GM21619 (cell line): ENCODE data around the gene CTNNA3.
"Not testable (repeated sequence)": the region's sequence is repeated elsewhere in the genome, so short reads cannot be mapped to it uniquely, and the experiment has no call there.

Experiments
- ATAC-seq: cut with Tn5 transposase; IDR thresholded peaks from one replicate; pipeline ENCODE4 v1.9.1; 2021; ENCODE audit not compliant: unreplicated experiment

The CTNNA3 gene

DNA sequence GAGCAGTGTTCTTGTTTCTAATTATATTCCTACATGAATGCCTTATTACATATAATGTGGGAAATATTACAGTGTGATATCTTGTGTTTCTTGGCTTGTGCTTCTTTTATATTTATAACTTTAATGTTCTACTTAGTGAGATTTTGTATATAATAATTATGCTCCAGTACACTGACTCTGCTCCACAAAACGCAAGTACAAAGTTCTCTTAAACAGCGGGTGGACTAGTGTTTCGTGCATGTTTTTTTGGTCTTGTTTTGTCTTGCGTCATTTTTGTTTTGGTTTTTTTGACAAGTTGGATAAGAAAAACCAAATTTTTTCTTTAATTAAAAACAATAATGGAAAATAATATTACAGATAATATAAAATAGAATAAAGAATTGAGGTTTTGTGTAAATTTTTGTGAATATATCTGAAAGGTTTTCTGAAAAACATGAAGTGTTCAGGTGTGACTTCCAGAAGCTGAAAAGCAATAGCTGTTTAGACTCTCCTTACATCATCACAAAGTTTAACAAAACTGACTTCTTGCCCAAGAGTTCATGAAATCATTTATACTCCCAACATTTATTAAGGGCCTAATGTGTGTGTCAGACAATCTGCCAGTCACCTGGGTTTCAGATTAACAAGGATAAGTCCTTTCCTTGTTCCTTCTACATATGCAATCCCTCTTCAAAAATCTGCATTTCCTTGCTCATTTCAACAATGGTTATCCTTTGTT, 438.4 kb downstream of the CTNNA3 start:
- ATAC-seq = no peak

DNA sequence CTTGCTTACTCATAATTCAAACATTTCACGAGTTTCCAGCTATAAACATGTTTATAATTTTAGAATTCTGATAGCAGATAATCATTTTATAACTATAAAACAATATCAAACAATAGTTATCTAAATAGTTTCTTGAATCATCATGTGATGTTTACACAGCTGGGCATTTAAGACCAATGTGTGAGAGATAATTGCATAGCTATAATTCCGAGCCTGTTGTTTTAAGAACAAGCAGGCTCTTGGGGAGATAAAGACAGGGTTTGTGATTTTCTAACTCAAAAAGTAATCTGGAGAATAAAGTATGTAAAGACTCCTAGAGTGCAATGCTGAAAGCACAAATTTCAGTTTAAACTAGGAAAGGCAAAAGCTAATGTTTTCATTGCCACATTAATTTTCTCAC, 439.0 kb downstream of the CTNNA3 start:
- no peak for ATAC-seq

DNA sequence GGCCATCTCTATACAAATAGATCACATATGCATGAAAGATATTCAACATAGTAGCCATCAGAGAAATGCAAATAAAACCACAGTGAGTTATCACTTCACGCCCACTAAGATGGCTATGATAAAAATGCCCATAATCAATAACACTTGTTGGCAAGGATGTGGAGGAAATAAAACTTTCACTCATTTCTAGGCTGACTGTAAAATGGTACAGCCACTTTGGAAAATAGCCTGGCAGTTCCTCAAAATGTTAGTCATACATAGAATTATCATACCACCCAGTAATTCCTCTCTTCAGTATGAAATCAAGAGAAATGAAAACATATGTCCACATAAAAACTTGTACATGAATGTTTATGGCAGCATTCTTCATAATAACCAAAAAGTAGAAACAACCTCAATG, 445.3 kb downstream of the CTNNA3 start:
- no peak for ATAC-seq

DNA sequence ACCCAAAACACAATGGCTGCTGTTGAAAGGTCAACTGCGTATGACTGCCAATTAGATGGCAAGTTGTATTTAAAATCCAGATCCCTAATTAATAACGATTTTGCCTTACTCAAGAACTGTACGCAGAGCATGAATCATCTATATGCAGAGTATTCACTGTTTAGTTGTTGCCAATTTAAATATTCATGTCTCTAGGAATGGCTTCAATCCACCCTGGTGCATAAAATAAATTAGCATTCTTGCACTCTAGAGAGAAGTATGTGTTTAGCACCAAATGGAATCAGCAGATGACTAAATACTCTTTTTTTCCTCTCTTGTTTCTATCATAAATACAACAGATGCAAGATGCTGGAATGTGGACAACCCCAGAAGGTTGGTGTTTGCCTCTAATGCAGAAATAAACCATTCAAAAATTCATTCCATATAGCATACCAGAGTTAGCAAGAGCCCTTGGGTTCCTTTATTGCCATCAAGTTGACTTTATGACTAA, 449.9 kb downstream of the CTNNA3 start:
- ATAC-seq = no peak

DNA sequence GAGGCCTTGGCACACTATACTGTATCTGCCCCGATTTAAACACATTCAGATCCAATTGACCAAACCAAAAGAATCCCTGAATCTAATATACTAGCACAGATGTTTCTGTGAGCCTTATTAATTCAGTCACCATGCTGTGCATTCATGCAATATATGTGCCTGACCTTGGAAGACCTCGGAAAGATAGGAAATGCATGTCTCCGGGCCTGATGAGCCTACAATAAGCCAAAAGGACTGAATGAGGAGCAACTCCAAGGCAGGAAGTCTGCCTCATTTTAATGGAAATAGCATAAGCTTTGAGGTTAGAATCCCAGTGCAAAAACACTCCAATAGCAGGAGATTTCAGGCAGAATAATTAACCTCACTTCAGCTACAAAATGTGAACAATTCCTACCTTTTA, 453.5 kb downstream of the CTNNA3 start:
- ATAC-seq = no peak

DNA sequence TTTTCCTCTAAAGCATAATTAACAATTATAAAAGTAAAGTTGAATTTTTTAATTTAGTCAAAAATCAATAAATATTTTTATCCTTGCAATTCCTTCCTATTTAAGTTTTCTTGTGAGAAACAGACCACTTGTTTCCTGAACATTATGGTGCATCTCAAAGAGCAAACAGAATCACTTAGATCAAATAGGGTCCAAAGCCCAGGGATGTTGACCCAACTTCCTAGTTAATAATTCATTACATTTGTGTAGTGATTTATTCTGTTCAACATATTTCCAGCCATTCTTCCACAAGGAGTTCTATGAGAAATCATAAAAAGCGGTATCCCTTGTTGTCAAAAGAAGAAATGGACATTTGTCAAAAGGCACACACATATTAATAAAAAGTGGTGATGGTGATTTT, 454.5 kb downstream of the CTNNA3 start:
- ATAC-seq = no peak

DNA sequence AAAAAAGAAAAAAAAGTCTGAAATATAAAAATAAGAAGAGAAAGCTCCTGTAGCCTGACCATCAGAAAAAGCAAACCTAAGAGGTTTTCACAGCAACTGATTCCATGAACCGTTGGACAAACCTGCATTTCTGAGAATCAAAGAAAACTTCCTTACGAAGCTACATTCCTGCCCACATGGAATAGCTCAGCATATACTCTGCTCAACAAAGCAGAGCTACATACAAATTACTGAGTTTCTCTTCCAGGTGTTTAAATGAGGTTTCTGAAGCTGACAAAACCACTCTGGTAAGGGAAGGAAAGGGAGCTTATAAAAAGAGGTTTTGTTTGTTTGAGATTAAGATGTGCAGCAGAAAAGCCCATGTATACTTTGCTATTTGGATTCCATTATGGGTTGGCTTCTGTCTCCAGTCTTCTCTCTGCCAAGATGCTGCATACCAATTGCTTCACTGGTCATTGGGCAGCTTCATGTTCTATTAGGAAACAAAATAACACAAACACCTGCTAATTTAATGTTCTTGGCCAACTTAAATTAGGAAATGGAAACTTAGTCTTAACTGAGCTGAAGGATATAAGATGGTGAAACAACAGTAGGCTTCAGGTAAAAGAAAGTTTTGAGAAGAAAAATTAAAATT, 456.0 kb downstream of the CTNNA3 start:
- no peak for ATAC-seq

DNA sequence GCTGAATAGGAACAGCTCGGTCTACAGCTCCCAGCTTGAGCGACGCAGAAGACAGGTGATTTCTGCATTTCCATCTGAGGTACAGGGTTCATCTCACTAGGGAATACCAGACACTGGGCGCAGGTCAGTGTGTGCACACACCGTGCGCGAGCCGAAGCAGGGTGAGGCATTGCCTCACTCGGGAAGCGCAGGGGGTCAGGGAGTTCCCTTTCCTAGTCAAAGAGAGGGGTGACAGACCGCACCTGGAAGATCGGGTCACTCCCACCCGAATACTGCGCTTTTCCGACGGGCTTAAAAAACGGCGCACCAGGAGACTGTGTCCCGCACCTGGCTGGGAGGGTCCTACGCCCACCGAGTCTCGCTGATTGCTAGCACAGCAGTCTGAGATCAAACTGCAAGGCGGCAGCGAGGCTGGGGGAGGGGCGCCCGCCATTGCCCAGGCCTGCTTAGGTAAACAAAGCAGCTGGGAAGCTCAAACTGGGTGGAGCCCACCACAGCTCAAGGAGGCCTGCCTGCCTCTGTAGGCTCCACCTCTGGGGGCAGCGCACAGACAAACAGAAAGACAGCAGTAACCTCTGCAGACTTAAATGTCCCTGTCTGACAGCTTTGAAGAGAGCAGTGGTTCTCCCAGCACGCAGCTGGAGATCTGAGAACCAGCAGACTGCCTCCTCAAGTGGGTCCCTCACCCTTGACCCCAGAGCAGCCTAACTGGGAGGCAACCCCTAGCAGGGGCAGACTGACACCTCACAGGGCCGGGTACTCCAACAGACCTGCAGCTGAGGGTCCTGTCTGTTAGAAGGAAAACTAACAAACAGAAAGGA, 465.1 kb downstream of the CTNNA3 start:
- ATAC-seq = not testable (repeated sequence)

DNA sequence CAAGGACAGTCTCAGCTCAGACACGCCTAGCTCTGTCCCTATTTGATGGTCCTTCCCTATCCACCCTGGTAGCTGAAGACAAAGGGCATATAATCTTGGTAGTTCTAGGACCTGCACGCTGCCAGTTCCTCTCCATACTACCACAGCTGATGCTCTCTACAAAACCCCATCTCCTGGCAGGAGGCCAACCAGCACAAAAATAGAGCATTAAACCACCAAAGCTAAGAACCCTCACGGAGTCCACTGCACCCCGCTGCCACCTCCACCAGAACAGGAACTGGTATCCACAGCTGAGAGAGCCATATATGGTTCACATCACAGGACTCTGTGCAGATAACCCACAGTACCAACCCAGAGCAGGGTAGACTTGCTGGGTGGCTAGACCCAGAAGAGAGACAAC, 470.8 kb downstream of the CTNNA3 start:
- no peak for ATAC-seq

DNA sequence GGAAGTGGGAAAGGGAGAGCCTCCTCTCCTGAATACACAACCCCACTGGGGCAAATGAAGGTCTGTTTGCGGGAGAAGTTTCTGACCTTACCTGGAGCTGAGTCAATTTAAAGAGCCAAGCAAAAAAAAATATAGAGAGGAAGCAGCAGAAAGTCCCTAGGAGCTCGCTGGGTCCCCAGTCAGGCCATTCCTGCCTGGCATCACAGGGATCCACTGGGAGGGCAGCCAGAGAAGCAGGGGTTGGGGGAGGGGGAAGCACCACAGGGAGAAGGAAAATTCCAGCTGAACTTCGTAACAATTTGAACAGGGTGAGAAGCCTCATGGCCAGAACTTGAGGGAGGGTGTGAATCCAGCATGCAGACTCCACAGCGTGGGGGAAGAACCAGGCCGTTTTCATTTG, 471.4 kb downstream of the CTNNA3 start:
- ATAC-seq = no peak

DNA sequence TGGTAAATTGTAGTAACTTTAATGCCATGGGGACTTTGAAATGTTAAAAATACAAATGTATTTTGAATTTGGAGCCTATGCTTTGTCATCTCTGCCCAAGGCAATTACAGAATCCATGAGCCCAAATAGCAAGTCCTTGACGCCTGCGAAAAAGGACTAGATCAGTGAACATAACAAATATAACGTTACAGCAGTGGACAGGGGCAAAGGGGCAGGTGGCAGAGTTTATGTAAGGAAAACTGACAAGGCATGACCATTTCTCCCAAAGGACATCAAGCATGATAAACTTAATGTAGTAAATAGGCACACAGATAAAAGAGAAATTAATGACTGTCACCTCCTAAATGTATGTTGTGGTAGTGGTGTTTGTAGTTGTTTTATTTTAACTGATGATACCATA, 473.1 kb downstream of the CTNNA3 start:
- ATAC-seq = no peak

DNA sequence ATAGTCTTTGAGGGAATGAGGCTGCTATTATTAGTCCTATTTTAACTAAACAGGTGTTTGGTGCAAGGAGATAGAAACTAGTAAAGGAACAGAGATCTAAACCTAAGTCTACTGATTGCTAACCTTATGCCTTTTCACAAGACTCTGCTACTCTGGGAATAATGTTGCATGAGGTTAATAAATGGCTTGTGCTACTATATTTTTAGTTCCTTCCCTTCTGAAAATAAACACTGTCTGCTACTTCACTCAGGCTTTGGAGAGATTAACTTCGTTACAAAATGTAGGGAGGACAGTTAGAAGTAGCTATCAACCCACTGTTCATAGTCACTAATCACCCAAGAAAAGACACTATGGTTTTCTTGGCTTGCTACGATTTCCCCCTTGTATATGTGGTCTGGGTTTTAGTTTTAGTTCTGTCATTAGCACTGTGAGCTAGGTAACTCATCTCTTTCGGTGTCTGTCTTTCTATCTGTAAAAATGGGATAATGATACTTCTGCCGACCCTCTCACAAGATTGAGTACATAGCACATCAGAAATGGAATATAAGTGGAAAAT, 474.0 kb downstream of the CTNNA3 start:
- ATAC-seq = no peak

DNA sequence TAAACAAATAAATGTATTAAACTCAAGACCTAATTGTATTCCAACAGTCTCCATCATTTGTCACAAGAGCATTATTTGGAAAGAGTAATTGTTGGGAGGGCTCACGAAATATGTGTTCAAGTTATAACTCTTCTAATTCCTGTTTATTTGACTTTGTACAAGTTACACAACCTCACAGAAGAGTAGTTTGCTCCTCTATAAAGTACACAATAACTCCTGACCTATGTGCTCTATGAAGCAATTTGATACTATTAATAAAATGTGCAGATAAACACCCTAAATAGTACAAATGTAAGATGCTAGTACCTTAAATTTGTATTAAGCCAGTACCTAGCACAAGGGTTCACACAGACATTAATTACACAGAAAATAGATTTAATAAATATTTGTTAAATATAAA, 484.3 kb downstream of the CTNNA3 start:
- ATAC-seq = no peak

DNA sequence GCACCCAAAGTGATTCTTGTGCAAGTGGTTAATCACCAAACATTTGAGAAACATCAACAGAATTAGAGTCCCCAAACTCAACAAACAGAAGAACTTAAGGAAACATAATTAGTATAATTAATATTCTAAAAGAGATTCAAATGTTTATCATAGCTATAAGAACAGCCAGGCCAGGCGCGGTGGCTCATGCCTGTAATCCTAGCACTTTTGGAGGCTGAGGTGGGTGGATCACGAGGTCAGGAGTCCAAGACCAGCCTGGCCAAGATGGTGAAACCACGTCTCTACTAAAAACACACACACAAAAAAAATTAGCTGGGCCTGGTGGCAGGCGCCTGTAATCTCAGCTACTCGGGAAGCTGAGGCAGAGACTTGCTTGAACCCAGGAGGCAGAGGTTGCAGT, 488.1 kb downstream of the CTNNA3 start:
- ATAC-seq = not testable (repeated sequence)

DNA sequence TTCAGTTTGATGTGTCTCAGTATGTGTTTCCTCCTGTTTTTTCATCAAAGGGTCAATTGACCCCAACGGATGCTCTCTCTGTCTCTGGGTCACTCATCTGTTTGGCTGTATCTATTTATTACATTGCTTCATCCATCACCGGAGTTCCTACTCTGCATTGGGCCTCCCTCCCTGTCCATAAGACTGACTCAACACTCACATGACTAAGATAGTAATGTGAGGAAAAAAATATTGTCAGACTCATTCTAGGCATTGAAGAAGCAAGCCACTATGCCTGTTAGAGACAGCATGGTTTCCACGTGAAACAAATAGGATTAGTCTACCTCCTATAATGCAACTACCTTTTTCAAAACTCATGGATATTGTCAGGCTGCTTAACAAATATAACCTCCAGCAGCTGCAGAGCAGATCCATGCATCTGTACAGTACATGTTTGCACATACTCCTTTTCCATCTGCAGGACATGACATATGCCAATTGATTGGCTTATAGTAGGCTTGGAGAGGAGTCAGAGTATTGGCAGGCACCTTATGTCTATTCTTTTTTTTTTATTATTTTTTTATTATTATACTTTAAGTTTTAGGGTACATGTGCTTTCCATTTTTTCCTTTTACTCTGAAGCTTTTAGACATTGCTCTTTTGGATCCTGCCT, 495.0 kb downstream of the CTNNA3 start:
- no peak for ATAC-seq

DNA sequence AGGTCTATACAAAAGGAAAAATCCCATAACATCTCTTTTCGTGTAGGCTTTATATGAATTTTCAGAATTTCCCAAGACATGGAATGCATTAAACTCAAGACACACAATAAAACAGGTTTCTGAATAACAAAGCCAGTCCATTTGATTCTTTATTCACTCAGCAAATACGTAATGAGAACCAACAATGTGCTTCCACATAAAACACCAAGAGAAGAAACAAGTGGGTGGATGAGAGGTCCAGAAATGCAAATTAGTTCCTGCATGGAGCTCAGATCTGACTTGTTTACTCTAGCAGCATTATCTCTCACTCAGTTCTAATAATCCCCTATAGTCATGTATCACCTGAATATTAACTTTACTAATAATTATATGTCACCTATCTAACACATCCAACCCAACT, 520.6 kb downstream of the CTNNA3 start:
- no peak for ATAC-seq

DNA sequence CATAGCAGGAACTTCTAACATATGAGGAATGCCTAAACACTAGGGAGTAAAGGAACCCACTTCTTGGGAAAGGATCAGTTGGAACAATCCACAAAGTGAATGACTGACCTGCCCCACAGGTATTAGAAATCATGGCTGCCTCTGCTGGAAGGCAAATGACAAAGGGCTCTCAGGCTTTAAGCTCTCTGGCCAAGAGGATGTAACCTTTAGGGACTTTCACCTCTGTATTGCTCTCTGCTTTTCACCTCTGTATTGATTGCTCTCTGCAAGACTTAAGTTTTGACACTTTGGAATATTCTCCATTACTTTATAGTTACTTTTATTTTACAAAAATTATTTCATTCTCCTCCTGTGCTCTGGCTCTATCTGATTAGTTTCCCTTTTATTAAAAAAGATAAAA, 522.2 kb downstream of the CTNNA3 start:
- ATAC-seq = no peak

DNA sequence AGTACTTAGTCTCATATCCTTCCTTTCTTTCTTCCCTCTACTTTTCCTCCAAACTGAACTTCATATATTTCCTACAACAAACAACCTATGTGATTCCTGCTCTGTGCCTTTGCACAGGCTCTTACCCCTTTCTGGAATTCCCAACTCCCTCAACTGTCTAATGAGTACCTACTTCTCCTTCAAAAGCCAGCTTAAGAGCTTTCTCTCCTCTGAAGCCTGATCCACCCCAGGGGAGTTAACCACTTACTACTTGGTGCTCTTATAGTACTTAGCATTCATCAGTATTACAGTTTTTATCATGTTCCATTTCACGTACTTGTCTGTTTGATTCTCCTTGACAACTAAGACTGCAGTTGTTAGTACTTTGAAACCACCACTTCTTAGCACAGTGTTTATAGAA, 524.0 kb downstream of the CTNNA3 start:
- no peak for ATAC-seq

DNA sequence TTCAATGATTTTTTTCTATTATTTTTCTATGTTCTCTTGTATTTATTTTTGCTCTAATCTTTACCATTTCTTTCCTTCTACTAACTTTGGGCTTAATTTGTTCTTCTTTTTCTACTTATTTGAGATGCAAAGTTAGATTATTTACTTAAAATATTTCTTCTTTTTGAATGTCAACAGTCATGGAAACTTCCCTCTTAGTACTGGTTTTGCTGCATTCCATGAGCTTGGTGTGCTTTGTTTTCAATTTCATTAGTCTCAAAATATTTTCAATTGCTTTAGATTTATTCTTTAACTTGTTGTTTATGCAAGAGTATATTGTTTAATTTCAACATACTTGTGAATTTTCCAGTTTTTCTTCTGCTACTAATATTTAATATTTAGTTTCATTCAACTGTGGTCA, 539.8 kb downstream of the CTNNA3 start:
- ATAC-seq = no peak

DNA sequence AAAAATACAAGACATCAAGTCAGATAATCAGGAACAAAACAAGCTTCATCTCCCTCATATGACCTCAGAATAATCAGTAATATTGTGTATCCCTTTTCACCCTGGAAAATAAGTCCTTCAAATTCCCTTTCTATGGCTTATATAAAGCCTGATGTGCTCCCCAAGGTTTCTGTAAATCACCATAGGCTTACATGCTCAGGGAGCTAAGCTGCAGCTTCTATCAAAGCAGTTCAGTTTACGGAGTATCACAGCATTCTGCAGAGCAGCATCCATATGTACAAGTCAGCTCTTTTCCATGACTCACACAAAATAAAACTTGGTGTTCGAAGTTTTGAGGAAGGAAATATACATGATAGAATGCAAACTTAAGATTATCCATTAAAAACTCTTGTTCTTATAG, 544.5 kb downstream of the CTNNA3 start:
- no peak for ATAC-seq

DNA sequence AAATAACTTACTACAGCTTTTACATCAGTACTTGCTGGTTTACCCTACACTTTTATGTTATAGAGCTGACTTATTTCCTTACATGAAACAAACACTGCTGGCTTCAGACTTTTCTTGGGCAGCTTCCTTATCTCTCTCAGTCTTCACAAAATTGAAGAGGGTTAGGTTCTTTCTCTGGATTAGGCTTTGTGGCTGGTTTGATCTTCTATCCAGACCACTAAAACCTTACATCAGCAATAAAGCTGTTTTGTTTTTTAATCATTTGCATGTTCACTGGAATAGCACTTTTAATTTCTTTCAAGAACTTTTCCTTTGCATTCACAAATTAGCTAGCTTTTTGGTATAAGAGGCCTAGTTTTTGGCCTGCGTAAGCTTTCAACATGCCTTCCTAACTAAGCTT, 551.5 kb downstream of the CTNNA3 start:
- no peak for ATAC-seq
